Chondrocyte (in vitro differentiated cells): ENCODE data around the gene CNTN6. TPM values are rescaled to one million over a fixed set of nuclear protein-coding genes. Genes with fewer than 3 reads are reported as not detected.
A peak's percentile ranks its signal among the peaks of the same experiment; 100 is the strongest.

Experiments used
- DNase-seq: peaks from one replicate; pipeline ENCODE4 v3.0.0; 2021; ENCODE audit warnings: mixed read lengths, low spot score
- H3K27ac Mint-ChIP-seq: one replicate; pipeline ENCODE4 v1.8.0; 2021; ENCODE audit warnings: mild to moderate bottlenecking, moderate library complexity, mixed read lengths; ENCODE audit not compliant: unreplicated experiment
- H3K27me3 Mint-ChIP-seq: 2 replicates; pipeline ENCODE4 v1.8.0; 2021; ENCODE audit warnings: low read depth, mixed read lengths
- H3K36me3 Mint-ChIP-seq: 2 replicates; pipeline ENCODE4 v1.8.0; 2021; ENCODE audit warnings: low read depth, mixed read lengths
- H3K4me1 Mint-ChIP-seq: 2 replicates; pipeline ENCODE4 v1.8.0; 2021; ENCODE audit warnings: low read depth, mild to moderate bottlenecking, mixed read lengths
- H3K4me3 Mint-ChIP-seq: one replicate; pipeline ENCODE4 v1.8.0; 2021; ENCODE audit warnings: mild to moderate bottlenecking, moderate library complexity, mixed read lengths; ENCODE audit not compliant: unreplicated experiment
- H3K9me3 Mint-ChIP-seq: 2 replicates; pipeline ENCODE4 v1.8.0; 2021; ENCODE audit warnings: low read depth, mixed read lengths
- total RNA-seq: library from RNA; stranded (reverse); gene quantifications from 3 replicates; pipeline ENCODE4 v1.2.1, GENCODE V29; 2021
- TF ChIP-seq, protein P1 (sequence below): fragments of 200-600 bp; sonication (generic); IDR thresholded peaks from 2 replicates; pipeline ENCODE4 v1.5.0; 2021; ENCODE audit warnings: antibody characterized with exemption, mild to moderate bottlenecking, moderate library complexity

Gene CNTN6
- total RNA-seq, 1 donor from 2014 or later: 2.2 TPM

GRCh38 chr3:1068985-1069384, 23.8 kb upstream of the CNTN6 start:
- Mint-ChIP-seq H3K4me3 (no peak overlapping the region), H3K36me3 (no peaks in the 10 kb centered on the region), H3K27me3 (peaks cover 11% of the 10 kb centered on the region), H3K9me3 (peaks cover 3% of the 10 kb centered on the region), H3K4me1 (no peaks in the 10 kb centered on the region), H3K27ac (no peak overlapping the region)
- TF ChIP-seq, protein P1, sequence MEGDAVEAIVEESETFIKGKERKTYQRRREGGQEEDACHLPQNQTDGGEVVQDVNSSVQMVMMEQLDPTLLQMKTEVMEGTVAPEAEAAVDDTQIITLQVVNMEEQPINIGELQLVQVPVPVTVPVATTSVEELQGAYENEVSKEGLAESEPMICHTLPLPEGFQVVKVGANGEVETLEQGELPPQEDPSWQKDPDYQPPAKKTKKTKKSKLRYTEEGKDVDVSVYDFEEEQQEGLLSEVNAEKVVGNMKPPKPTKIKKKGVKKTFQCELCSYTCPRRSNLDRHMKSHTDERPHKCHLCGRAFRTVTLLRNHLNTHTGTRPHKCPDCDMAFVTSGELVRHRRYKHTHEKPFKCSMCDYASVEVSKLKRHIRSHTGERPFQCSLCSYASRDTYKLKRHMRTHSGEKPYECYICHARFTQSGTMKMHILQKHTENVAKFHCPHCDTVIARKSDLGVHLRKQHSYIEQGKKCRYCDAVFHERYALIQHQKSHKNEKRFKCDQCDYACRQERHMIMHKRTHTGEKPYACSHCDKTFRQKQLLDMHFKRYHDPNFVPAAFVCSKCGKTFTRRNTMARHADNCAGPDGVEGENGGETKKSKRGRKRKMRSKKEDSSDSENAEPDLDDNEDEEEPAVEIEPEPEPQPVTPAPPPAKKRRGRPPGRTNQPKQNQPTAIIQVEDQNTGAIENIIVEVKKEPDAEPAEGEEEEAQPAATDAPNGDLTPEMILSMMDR: no peak
- DNase-seq: no peak

GRCh38 chr3:1072041-1072440, 20.8 kb upstream of the CNTN6 start:
- Mint-ChIP-seq H3K9me3 (peaks cover 3% of the 10 kb centered on the region), H3K27ac (no peak overlapping the region)

DNA sequence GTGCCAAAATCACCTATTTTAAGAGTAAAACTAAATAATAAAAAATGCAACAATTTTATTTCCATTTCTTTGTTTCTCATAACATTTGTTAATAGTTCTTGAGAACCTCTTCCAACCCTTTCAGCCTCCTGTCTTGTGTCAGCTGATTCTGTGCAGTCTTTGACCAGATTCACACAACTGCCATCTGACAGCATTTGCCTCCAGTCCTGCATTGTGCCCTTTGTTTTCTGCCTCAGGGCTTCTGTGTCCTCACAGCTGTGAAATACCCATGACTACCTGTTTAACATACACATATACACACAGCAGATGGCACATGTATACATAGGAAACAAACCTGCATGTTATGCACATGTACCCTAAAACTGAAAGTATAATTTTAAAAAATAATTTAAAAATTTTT, 13.2 kb upstream of the CNTN6 start:
- Mint-ChIP-seq H3K27me3 (no peaks in the 10 kb centered on the region), H3K4me1 (peaks cover 7% of the 10 kb centered on the region), H3K9me3 (no peaks in the 10 kb centered on the region), H3K4me3 (no peak overlapping the region), H3K36me3 (no peaks in the 10 kb centered on the region), H3K27ac (no peak overlapping the region)
- TF ChIP-seq, protein P1: no peak
- DNase-seq: no peak

More at GRCh38 chr3:1072041-1072440, 20.8 kb upstream of the CNTN6 start:
- Mint-ChIP-seq H3K4me3 (no peak overlapping the region), H3K4me1 (no peaks in the 10 kb centered on the region), H3K36me3 (no peaks in the 10 kb centered on the region), H3K27me3 (peaks cover 6% of the 10 kb centered on the region)
- TF ChIP-seq, protein P1: no peak
- DNase-seq: no peak

GRCh38 chr3:1082108-1082507, 10.7 kb upstream of the CNTN6 start:
- Mint-ChIP-seq H3K36me3 (no peaks in the 10 kb centered on the region), H3K9me3 (no peaks in the 10 kb centered on the region), H3K4me1 (peaks cover 20% of the 10 kb centered on the region), H3K27me3 (no peaks in the 10 kb centered on the region), H3K4me3 (no peak overlapping the region), H3K27ac (no peak overlapping the region)
- TF ChIP-seq, protein P1: peak; percentile 91
- DNase-seq: no peak

DNA sequence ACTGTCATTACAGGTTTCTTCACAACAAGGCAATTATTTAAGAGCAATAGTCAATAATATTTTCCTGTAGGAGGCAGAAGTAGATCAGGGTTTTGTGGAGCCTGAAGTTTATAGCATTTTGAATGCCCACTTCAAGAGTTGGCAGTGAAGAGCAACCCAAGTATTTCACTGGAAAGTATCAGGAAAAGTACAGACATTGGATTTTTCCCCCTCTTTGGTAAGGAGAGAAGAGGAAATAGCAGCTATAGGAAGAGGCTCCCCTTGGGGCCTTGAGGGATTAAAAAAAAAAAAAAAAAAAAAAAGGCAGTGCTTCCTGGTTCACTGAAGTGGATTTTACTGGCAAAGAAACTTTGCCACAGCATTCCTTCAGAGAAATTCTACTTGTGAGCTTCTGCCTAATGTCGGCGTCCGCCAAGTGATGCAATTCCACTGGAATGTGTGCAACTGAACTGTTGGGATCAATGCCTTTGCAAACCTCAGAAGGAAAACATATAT, 5.7 kb upstream of the CNTN6 start:
- H3K4me1 Mint-ChIP-seq: peaks cover 42% of the 10 kb centered on the region

More for the DNA sequence above, 5.7 kb upstream of the CNTN6 start:
- no peaks in the 10 kb centered on the region for H3K27me3 Mint-ChIP-seq
- H3K27ac Mint-ChIP-seq: peak overlapping the region; percentile 89
- H3K4me3 Mint-ChIP-seq: peak overlapping the region; percentile 28
- no peaks in the 10 kb centered on the region for H3K36me3 Mint-ChIP-seq
- TF ChIP-seq, protein P1: peak; percentile 86
- H3K9me3 Mint-ChIP-seq: no peaks in the 10 kb centered on the region
- no peak for DNase-seq
